HCT116 (cell line): ENCODE data around the gene M1AP.

Experiments
- ATF3 ChIP-seq: IDR thresholded peaks from 2 replicates; pipeline ENCODE4 v1.6.1; 2012
- EGR1 ChIP-seq: IDR thresholded peaks from 2 replicates; pipeline ENCODE4 v1.6.1; 2012; ENCODE audit warnings: low read depth
- EZH2phosphoT487 ChIP-seq: fragments of 200-600 bp; IDR thresholded peaks from 2 replicates; pipeline ENCODE4 v1.6.1; 2018; ENCODE audit warnings: antibody characterized with exemption, borderline replicate concordance
- POLR2AphosphoS5 ChIP-seq: IDR thresholded peaks from 2 replicates; pipeline ENCODE4 v1.6.1; 2011; ENCODE audit warnings: mild to moderate bottlenecking, low read depth, low read length, moderate library complexity
- RAD21 ChIP-seq: IDR thresholded peaks from 2 replicates; pipeline ENCODE4 v1.6.1; 2012; ENCODE audit warnings: low read depth, mild to moderate bottlenecking
- YY1 ChIP-seq: IDR thresholded peaks from 2 replicates; pipeline ENCODE4 v1.6.1; 2011; ENCODE audit warnings: low read length, low read depth, moderate library complexity, mild to moderate bottlenecking; ENCODE audit not compliant: insufficient replicate concordance; ENCODE audit errors: extremely low read depth
- ZBTB33 ChIP-seq: IDR thresholded peaks from 2 replicates; pipeline ENCODE4 v1.6.1; 2011; ENCODE audit warnings: mild to moderate bottlenecking, low read length, moderate library complexity; ENCODE audit not compliant: insufficient replicate concordance; ENCODE audit errors: extremely low read depth
- TF ChIP-seq, protein P1 (sequence below), 3 experiments: fragments of 200-600 bp in 1 of 3; sonication (generic) in 1 of 3; IDR thresholded peaks in 2 of 3; conservative IDR thresholded peaks in 1 of 3; 2 replicates each; pipeline ENCODE4 v1.5.1; 2012 to 2017; ENCODE audit warnings: low read depth in 2 of 3, low read length in 2 of 3, antibody characterized with exemption in 1 of 3, borderline replicate concordance in 1 of 3, control low read depth in 1 of 3, mild to moderate bottlenecking in 1 of 3, mixed read lengths in 1 of 3, mixed run types in 1 of 3, moderate library complexity in 1 of 3; ENCODE audit not compliant: insufficient read depth in 1 of 3

DNA sequence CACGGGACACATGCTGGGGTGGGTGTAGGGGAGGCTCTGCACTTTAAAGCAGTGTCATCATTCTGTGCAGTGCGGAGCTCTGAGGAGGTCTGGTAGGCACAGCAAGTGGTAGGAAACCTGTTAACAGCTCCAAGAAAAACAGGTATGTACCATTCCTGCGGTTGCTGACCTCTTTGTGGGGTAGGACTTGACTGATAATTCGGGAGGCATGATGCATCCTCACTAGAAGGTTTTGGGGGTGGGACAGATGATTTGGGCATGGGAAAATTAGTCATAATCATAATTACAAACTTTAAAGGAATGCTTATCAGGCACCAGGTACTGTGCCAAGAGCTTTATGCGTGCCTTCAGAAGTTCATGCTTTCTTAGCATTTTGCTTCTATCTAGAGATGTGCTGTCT lies 83.9 kb downstream of the M1AP start:
- TF ChIP-seq POLR2AphosphoS5: no peak
- TF ChIP-seq, protein P1, sequence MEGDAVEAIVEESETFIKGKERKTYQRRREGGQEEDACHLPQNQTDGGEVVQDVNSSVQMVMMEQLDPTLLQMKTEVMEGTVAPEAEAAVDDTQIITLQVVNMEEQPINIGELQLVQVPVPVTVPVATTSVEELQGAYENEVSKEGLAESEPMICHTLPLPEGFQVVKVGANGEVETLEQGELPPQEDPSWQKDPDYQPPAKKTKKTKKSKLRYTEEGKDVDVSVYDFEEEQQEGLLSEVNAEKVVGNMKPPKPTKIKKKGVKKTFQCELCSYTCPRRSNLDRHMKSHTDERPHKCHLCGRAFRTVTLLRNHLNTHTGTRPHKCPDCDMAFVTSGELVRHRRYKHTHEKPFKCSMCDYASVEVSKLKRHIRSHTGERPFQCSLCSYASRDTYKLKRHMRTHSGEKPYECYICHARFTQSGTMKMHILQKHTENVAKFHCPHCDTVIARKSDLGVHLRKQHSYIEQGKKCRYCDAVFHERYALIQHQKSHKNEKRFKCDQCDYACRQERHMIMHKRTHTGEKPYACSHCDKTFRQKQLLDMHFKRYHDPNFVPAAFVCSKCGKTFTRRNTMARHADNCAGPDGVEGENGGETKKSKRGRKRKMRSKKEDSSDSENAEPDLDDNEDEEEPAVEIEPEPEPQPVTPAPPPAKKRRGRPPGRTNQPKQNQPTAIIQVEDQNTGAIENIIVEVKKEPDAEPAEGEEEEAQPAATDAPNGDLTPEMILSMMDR (IDR thresholded peaks at IDR 0.05 in 2 of 3, conservative IDR thresholded peaks at IDR 0.05 in 1 of 3; ENCODE audit: borderline replicate concordance in 1 of 3, insufficient read depth in 1 of 3, low read depth in 2 of 3, low read length in 2 of 3): no peak
- TF ChIP-seq EZH2phosphoT487: no peak
- TF ChIP-seq YY1: no peak
- TF ChIP-seq ZBTB33: no peak
- TF ChIP-seq EGR1: no peak
- TF ChIP-seq RAD21: no peak
- TF ChIP-seq ATF3: no peak
